HG03460 (cell line): ENCODE data around the gene GAL3ST3.
"Not testable (repeated sequence)": the region's sequence is repeated elsewhere in the genome, so short reads cannot be mapped to it uniquely, and the experiment has no call there.

ENCODE experiments used
- ATAC-seq: cut with Tn5 transposase; IDR thresholded peaks from one replicate; pipeline ENCODE4 v1.9.1; 2021; ENCODE audit not compliant: unreplicated experiment

Gene GAL3ST3, protein sequence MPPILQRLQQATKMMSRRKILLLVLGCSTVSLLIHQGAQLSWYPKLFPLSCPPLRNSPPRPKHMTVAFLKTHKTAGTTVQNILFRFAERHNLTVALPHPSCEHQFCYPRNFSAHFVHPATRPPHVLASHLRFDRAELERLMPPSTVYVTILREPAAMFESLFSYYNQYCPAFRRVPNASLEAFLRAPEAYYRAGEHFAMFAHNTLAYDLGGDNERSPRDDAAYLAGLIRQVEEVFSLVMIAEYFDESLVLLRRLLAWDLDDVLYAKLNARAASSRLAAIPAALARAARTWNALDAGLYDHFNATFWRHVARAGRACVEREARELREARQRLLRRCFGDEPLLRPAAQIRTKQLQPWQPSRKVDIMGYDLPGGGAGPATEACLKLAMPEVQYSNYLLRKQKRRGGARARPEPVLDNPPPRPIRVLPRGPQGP

DNA sequence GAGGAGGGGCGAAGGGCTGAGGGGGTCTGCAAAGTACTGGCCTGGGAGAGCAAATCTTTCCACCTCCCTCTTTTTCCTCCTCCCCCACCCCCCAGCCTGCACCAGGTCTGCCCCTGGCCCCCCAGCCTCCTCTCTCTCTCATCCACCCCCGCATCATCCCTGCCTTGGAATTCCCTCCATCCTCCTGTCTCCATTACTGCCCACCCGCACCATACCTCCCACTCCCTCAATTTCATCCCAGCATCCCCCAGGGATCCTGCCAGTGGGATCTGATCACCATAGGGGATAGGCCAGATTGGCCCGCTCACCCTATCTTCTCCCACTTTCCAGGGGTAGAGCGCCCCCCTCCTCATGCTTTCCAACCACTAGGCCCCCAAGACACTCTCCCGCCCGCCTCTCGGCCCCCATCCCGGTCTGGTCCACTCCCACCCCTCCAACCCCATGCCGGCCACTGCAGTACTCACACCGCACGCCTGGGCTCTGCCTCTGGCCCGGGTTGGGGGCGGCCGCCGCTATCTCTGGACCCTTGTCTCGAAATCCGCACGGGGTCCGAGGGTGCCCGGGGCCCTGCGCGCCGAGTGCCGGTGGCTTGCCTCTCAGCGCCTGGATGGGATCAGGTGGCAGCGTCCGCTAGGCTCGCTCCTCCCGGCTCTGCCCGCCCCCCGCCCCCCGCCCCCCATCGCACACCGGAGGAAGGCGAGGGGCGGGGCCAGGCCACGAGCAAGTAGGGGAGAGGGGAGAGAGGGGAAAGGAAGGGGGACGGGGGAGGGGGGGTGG, at the start of gene GAL3ST3:
Gene GAL3ST3 (minus strand): TSS at position 615 of the 777 bp plus-strand sequence. CDS start 3,746 bp downstream, outside the sequence.
- no peak for ATAC-seq

DNA sequence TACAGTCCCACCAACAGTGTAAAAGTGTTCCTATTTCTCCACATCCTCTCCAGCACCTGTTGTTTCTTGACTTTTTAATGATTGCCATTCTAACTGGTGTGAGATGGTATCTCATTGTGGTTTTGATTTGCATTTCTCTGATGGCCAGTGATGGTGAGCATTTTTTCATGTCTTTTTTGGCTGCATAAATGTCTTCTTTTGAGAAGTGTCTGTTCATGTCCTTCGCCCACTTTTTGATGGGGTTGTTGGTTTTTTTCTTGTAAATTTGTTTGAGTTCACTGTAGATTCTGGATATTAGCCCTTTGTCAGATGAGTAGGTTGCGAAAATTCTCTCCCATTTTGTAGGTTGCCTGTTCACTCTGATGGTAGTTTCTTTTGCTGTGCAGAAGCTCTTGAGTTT, 43.2 kb upstream of the GAL3ST3 start:
- not testable (repeated sequence) for ATAC-seq

DNA sequence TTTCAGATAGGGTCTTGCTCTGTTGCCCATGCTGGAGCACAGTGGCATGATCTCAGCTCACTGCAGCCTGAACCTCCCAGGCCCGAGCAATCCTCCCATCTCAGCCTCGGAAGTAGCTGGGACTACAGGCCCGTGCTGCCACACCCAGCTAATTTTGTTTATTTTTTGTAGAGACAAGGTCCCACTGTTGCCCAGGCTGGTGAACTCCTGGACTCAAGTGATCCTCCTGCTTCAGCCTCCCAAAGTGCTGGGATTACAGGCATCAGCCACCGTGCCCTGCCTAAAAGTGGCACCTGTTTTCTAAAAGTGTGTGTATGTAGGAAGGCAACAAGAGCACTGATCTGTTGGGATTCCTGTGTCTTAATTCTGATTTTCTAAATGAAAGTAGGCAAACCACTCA, 41.3 kb upstream of the GAL3ST3 start:
- no peak for ATAC-seq

DNA sequence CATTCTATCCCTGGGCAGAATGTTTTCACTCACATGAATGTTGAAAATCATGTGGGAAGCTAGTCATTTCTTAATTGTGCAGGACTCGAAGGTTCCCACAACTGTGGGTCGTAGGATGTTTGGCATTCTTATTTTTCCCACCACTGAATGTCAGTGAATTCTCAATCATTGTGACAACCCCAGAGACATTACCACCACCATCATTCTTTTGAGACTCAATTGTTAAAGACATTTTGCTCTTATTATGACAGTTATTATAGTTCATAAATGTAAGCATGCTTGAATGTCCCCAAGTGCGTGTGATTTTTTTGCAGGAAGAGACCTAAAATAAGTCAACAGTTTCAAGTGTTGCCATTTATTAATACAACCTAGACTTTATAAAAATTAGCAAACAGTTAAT, 40.1 kb upstream of the GAL3ST3 start:
- no peak for ATAC-seq

DNA sequence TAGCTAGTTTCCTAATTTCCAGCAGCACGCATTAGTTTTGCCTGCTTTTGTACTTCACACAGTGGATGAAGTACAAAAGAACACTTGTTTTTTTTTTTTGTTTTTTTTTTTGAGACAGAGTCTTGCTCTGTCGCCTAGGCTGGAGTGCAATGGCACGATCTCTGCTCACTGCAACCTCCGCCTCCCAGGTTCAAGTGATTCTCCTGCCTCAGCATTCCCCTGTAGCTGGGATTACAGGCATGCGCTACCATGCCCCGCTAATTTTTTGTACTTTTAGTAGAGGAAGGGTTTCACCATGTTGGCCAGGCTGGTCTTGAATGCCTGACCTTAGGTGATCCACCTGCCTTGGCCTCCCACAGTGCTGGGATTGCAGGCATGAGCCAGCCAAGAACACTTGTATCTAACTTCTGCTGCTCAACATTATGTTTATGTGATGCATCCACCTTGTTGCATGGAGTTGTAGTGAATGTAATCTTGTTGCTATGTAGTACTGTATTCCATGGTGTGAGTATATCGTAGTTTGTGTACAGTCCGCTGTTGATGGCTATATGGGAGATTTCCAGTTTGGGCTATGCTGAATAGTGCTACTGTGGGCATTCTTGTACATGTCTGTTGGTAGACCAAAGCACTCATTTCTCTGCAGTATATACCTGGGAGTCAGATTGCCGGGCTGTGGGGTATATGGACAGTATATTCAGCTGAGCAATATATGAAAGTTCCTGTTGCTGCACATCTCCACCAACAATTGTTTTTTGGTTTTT, 38.4 kb upstream of the GAL3ST3 start:
- ATAC-seq = no peak

DNA sequence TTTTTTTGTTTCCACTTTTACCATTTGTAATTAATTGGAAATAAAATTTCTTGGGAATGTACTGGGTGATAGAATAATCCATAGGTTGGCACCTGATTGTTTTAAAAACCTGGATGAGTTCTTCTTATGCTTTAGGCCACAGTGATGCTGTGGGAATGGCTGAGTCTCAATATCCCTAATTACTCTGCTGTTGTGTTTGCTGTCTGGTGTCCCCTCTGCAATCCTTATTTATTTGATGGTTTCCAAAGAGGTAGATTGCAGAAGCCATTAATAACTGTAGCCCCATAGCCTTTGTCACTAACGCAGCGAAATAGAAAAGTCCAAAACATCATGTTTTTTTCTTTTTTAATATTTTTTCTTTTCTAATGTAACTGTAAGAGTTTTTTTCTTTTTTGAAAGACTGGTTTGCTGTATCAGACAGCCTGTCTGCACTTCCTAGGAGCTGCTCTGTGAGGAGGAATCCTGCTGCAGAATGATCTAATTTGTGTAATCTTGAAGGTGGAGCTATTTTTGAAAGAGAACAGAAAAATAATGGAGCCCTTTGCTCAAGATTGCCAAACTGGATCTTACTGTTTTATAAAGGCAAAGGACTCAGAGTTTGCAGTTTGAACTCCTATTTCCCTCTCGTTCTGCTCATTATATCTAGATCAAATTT, 36.0 kb upstream of the GAL3ST3 start:
- ATAC-seq = no peak

DNA sequence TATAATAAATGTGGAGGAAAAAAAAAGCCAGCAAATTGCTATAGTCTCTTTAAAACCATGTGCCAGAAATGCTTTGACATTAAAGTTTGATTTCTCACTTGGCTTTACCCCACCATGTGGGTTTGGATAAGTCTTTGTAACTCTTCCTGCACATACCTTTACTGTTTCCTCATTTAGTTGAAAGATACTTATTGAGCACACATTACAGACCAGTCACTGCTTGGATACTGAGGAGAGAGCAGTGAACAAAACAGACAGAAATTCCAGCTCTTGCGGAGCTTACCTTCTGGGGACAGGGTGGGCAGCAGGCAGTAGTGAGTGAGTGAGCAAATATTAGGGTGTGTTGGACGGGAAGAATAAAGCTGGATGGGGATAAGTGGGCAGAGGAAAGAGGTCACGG, 34.8 kb upstream of the GAL3ST3 start:
- ATAC-seq = no peak

DNA sequence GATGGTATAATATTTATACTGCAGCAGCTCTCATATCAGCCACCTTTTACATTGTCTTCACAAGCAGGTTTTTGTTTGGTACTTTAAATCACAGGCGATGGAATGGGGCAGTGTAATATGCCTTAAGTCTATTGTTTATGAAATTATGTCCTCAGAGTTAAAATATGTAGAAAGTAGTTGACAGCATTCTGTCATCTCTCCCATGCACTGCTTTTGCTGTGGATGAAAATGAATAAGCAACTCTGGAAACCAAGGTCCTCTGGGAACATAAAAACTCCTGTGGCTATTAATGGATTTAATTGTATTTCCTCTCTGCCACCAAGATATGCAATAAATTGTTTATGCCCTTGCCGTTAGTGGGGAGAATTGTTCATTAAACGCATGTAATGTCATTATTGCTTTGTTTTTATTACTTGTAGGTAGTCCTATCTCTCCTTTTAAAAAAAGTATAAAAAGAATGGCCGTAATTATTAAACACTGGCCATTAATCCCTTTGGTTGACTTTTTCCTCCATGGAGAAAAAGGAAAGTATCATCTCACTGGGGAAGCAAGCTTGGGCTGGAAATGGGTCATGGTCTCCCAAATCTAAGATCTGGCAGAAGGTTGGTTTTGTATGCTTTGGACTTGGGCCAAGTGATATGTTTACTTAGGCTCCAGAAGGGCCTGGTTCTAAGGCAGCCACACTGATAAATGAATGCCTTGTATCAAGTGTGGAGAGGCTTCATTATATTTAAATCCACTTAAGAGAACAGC, 34.2 kb upstream of the GAL3ST3 start:
- ATAC-seq = no peak

DNA sequence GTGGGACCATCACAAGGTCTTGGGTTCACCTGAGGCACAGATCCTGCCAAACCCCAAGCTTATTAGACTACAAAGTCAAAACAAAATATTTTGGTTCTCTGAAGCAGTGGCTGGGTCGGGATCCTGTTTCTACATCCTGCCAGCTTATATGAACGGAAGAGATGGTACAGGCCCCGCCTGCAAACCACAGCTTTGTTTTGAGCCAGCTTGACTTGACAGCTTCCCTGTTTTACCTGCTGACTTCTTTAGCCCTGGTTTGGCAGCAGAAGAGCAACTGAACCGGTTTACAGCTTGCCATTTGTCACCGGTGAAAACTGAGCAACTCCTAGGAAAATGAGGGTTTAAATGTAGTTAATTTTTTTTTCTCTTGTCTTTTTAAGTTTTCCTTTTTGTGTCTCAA, 32.5 kb upstream of the GAL3ST3 start:
- peak; percentile 72 for ATAC-seq

DNA sequence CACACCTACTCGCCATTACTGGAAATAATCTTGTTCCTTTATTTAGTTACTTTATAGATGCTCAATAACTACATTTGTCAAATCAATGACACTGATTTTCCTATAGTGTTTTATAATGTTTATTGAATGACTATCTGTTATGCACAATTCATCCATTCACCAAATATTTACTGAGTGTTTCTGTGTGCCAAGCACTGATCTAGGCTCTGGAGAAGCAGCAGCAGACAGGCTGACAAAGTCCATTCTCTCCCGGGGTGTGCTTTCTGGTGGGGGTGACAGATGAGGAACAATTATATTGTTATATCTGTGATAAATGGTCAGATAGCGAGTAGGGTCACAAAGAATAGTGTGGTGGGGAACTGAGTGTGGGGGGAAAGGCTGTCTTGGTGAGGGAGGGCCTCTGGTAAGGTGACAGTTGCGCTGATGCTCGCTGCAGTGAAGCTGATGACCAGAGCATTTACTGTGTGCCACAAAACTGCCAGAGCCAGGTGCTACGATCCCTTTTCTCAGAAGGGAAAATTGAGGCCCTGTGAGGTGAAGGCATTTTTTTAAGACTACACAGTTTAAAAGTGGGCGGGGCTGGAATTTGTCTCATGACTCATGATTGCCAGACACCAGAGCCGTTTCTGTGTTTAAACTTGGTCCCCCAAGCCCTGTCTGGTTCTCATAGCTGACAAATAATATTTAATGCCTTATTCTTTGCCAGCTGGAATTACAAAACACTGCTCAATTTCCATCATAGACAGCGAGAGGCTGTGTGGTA, 31.3 kb upstream of the GAL3ST3 start:
- ATAC-seq = no peak

DNA sequence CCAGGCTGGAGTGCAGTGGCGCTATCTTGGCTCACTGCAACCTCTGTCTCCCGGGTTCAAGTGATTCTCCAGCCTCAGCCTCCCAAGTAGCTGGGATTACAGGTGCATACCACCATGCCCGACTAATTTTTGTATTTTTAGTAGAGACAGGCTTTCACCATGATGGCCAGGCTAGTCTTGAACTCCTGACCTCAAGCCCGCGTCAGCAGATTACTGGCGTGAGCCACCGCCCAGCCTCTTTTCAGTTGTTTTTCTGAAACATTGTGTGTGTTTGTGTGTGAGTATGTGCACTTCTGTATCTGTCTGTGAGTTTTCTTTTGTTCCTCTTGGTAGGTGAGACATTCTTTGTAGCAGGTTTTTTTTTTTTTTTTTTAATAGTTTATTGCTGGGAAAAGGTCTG, 30.0 kb upstream of the GAL3ST3 start:
- ATAC-seq = not testable (repeated sequence)

DNA sequence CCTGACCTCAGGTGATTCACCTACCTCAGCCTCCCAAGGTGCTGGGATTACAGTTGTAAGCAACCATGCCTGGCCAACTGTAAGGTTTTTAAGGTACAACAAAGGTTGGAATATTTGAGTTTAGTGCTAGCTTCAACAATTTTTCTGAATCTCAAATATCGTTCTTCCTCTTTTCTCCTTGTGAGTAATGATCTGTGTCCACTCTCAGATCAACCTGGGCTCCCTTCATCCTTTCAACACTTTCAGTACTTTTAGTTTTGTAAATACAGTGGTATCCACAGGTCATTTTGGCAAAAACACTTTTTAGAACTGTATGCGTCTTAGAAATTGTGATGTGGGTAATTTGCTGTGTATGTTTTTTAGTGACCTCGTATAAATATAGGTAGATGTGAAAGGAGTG, 29.0 kb upstream of the GAL3ST3 start:
- no peak for ATAC-seq

DNA sequence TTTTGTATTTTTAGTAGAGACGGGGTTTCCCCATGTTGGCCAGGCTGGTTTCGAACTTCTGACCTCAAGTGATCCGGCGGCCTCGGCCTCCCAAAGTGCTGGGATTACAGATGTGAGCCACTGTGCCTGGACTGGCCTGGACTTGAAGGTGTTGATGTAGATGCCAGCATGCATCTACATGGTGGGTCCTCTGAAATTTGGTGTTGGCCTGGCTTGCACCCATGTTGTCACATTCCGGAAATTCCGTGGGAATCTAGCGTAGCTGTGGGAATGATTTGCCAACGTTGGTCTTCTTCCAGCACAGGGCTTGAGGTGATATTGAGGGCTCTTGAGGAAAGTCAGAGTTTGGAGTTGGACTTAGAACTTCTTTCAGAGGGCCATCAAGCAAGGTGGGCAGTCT, 27.6 kb upstream of the GAL3ST3 start:
- ATAC-seq = no peak

DNA sequence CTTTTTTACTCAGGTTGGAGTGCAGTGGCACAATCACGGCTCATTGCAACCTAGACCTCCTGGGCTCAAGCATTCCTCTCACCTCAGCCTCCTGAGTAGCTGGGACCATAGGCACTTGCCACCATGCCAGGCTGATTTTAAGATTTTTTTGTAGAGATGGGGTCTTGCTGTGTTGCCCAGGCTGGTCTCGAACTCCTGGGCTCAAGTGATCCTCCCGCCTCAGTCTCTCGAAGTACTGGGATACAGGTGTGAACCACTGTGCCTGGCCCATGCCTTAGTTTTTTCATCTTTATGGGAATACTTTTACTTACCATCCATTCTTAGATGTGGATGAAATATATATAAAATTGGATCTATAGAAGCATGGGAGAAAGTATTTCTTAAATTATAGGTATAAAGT, 26.3 kb upstream of the GAL3ST3 start:
- ATAC-seq = no peak

DNA sequence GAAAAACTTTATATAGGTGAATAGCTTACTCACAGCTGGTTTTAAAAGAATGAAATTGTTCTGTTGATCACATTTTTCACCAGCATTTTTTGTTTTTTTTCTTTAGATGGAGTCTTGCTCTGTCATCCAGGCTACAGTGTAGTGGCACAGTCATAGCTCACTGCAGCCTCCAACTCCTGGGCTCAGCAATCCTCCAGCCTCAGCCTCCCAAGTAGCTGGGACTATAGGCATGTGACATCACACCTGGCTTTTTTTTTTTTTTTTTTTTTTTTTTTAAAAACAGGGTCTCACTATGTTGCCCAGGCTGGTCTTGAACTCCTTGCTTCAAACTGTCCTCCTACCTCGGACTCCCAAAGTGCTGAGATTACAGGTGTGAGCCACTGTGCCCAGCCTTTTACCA, 24.7 kb upstream of the GAL3ST3 start:
- ATAC-seq = no peak

DNA sequence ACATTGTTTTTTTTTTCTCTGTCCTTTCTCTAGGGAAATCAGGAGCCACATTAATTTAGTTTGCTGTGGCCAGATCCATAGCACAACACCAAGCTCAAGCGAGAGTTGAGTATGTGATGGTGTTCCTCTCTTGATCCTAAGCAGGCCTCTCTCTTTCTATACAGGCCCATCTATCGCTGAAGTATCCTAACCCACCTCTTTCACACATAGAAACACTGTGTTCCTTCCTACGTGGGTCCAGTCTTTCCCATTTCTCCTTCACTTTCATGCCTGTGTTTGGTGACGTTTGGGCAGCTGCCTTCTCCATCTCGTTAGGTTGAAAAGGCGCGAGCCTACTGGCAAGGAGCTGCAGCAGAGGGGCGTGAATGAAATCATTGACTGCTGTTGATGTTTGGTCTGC, 23.6 kb upstream of the GAL3ST3 start:
- no peak for ATAC-seq

DNA sequence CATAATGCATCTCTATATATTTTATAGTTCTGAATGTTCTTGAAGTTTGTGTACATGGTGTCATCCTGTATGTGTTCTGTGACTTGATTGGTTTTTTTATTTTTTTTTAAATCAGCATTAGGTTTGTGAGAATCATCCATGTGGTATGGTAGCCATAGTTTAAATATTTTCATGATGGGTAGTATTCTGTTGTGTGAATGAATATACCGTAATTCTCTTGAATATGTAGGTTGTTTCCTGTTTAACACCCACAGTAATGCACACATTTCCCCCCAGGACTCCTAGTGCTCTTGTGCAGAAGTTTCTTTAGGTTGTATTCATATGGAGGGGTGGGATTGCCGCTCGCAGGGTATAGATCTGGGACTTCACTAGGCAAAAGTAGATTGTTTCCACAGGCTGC, 23.1 kb upstream of the GAL3ST3 start:
- no peak for ATAC-seq

DNA sequence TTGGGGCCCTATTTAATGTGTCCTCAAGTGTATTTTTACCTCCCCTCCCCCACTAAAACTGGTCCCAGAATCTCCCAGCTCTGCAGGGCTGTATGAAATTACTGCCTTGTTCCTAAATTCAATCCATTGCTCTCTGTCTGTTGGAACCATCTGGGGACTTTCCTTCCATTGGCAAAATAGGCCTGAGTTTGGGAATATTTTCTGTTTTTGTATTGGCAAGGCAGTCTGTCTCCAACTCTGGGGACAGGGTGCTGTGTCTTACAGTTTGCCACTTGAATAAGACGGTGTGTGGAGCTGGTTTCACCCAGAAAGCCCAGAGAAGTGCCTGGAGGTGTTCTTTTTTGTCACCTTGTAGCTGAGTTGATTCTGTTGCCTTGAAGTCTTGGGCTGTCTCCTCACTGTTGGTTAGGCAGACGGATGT, 22.4 kb upstream of the GAL3ST3 start:
- ATAC-seq = no peak

DNA sequence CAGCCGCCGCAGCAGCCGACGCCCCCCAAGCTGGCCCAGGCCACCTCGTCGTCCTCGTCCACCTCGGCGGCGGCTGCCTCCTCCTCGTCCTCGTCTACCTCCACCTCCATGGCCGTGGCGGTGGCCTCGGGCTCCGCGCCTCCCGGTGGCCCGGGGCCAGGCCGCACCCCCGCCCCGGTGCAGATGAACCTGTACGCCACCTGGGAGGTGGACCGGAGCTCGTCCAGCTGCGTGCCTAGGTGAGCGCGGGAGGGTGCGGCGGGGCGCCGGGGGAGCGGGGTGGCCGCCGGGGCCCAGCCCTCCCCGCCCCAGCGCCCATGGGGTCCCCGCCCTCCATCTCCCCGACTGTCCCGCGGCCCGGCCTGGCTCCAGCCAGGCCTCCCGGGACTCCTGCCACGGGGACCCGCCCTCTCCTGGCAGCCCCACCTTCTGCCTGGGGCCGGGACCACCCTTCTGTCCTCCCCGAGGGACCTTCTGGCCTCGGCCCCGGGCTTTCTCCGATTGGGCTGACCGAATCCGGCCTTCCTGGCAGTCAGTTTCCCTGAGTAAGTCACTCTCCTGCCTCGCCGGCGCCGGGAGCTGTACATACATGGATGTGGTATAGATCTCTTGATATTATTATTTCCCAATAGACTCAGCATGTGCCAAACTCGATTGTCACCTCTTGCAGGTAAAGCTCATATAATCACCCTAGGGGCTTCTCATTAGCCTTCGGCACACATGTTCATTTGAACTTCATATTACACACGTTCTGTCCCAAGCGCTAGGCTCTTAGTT, 21.8 kb upstream of the GAL3ST3 start:
- ATAC-seq = peak; percentile 12
